ENCODE data around the gene GSS. TPM values are rescaled to one million over a fixed set of nuclear protein-coding genes. Genes with fewer than 3 reads are reported as not detected.

The GSS gene
- total RNA-seq, 1 experiment from 2014 or later: 83.6 TPM

DNA sequence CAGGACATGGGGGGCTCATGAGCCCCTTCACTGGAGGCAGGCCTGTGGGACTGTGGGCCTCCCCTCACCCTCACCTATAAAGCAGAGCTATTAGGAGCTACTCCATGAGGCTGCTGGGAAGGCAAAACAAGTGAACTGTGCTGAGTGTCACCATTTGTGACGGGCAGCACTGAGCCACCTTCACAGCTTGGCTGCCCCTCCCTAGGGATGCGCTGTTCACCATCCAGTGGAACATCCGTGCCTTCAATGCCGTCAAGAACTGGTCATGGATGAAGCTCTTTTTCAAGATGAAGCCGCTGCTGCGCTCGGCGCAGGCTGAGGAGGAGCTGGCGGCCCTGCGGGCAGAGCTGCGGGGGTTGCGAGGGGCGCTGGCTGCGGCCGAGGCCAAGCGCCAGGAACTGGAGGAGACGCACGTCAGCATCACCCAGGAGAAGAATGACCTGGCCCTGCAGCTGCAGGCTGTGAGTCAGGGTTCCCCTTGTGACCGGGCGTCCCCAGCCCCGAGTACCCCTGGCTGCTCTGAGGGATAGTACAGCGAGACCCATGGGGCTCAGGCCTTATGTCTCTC, 38.4 kb upstream of the GSS start:
- Histone ChIP-seq H2AFZ (ENCODE audit: low read depth, low read length, poor library complexity, severe bottlenecking) (no peak overlapping the region), H3K4me1 (ENCODE audit: control insufficient read depth in 1 of 2, insufficient read depth in 2 of 2, low read length in 2 of 2) (no peaks in the 10 kb centered on the region), H3K27me3 (ENCODE audit: insufficient read depth, low read length) (no peaks in the 10 kb centered on the region), H3K9me2 (ENCODE audit: insufficient read depth) (no peaks in the 10 kb centered on the region), H3K9me3 (ENCODE audit: control insufficient read depth in 1 of 2, insufficient read depth in 1 of 2, low read depth in 1 of 2, low read length in 2 of 2) (no peaks in the 10 kb centered on the region), H3K4me3 (replicated peaks in 1 of 2; ENCODE audit: low read depth in 1 of 2, low read length in 2 of 2) (no peak overlapping the region), H3K27ac (ENCODE audit: low read depth, low read length) (no peak overlapping the region), H3K36me3 (ENCODE audit: control insufficient read depth in 1 of 2, insufficient read depth in 2 of 2, low read length in 2 of 2) (no peaks in the 10 kb centered on the region; a peak in 2 of 4 replicates), H3K4me2 (ENCODE audit: low read length) (no peak overlapping the region), H3K79me2 (ENCODE audit: insufficient read depth, low read length) (no peaks in the 10 kb centered on the region), H3K9ac (ENCODE audit: low read length) (no peak overlapping the region), H4K20me1 (ENCODE audit: insufficient read depth) (no peaks in the 10 kb centered on the region)
- RAD21 ChIA-PET (ENCODE audit: low non-redundant PET in 1 of 2, low total read pairs in 2 of 2, uncharacterized antibody in 2 of 2, unreplicated experiment in 2 of 2): no interaction called here
- BruUV-seq (replicated peaks): no TSS peak
- TF ChIP-seq, protein P1, sequence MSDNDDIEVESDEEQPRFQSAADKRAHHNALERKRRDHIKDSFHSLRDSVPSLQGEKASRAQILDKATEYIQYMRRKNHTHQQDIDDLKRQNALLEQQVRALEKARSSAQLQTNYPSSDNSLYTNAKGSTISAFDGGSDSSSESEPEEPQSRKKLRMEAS (IDR thresholded peaks at IDR 0.05): no peak
- TF ChIP-seq ELF1 (IDR thresholded peaks at IDR 0.05; ENCODE audit: borderline replicate concordance, low read depth) (no peak), SRF (IDR thresholded peaks at IDR 0.05; ENCODE audit: low read depth) (no peak), EZH2phosphoT487 (IDR thresholded peaks at IDR 0.05; ENCODE audit: borderline replicate concordance) (no peak), RAD21 (IDR thresholded peaks at IDR 0.05; ENCODE audit: low read depth) (no peak), ZFX (IDR thresholded peaks at IDR 0.05) (no peak), YY1 (IDR thresholded peaks at IDR 0.05; ENCODE audit: extremely low read depth, insufficient replicate concordance, low read depth, low read length) (no peak), JUND (IDR thresholded peaks at IDR 0.05) (no peak), CTCF (IDR thresholded peaks at IDR 0.05 in 2 of 3, conservative IDR thresholded peaks at IDR 0.05 in 1 of 3; ENCODE audit: borderline replicate concordance in 1 of 3, insufficient read depth in 1 of 3, low read depth in 2 of 3, low read length in 2 of 3) (no peak), TCF7L2 (IDR thresholded peaks at IDR 0.05; ENCODE audit: borderline replicate concordance, extremely low read depth, insufficient read depth, insufficient read length) (no peak), SP1 (IDR thresholded peaks at IDR 0.05; ENCODE audit: low read depth) (no peak), CBX3 (IDR thresholded peaks at IDR 0.05; ENCODE audit: low read depth) (no peak), ZNF274 (IDR thresholded peaks at IDR 0.05; ENCODE audit: low read depth, low read length) (no peak), FOSL1 (IDR thresholded peaks at IDR 0.05; ENCODE audit: low read depth) (no peak), EZH2 (IDR thresholded peaks at IDR 0.05) (no peak)
- TF ChIP-seq, protein P2, sequence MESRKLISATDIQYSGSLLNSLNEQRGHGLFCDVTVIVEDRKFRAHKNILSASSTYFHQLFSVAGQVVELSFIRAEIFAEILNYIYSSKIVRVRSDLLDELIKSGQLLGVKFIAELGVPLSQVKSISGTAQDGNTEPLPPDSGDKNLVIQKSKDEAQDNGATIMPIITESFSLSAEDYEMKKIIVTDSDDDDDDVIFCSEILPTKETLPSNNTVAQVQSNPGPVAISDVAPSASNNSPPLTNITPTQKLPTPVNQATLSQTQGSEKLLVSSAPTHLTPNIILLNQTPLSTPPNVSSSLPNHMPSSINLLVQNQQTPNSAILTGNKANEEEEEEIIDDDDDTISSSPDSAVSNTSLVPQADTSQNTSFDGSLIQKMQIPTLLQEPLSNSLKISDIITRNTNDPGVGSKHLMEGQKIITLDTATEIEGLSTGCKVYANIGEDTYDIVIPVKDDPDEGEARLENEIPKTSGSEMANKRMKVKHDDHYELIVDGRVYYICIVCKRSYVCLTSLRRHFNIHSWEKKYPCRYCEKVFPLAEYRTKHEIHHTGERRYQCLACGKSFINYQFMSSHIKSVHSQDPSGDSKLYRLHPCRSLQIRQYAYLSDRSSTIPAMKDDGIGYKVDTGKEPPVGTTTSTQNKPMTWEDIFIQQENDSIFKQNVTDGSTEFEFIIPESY (IDR thresholded peaks at IDR 0.05; ENCODE audit: extremely low read depth, insufficient replicate concordance, low read length): no peak
- CTCF ChIA-PET: no interaction called here
- DNase-seq (ENCODE audit: low read depth, low spot score): no peak
- ATAC-seq: no peak
- POLR2A ChIA-PET: no interaction called here
- intact Hi-C loops (cut with micrococcal nuclease): no loop called here

All from HCT116 (cell line).